HG02970 (cell line): ENCODE measurements around the gene UBA52.
"Not testable (repeated sequence)": the region's sequence is repeated elsewhere in the genome, so short reads cannot be mapped to it uniquely, and the experiment has no call there.

Source experiments
- ATAC-seq: cut with Tn5 transposase; IDR thresholded peaks from one replicate; pipeline ENCODE4 v1.9.1; 2021; ENCODE audit warnings: mild to moderate bottlenecking, moderate library complexity, moderate number of reproducible peaks; ENCODE audit not compliant: unreplicated experiment, low FRiP score

Gene UBA52

GRCh38 chr19:18590273-18591272 lies 18.9 kb downstream of the UBA52 start:
- ATAC-seq: no peak

GRCh38 chr19:18591735-18592385 lies 20.2 kb downstream of the UBA52 start:
- no peak for ATAC-seq

- ATAC-seq: not testable (repeated sequence)
Measured at GRCh38 chr19:18592732-18593131, 21.1 kb downstream of the UBA52 start.

- no peak for ATAC-seq
Measured at GRCh38 chr19:18593367-18594095, 21.9 kb downstream of the UBA52 start.

GRCh38 chr19:18594096-18594823 lies 22.6 kb downstream of the UBA52 start:
- no peak for ATAC-seq

- ATAC-seq: no peak
Measured at GRCh38 chr19:18594824-18595373, 23.2 kb downstream of the UBA52 start.

GRCh38 chr19:18595475-18595874 lies 23.8 kb downstream of the UBA52 start:
- no peak for ATAC-seq

GRCh38 chr19:18596752-18597157 lies 25.1 kb downstream of the UBA52 start:
- no peak for ATAC-seq

- no peak for ATAC-seq
Measured at GRCh38 chr19:18597809-18598660, 26.4 kb downstream of the UBA52 start.

- no peak for ATAC-seq
Measured at GRCh38 chr19:18599485-18599884, 27.8 kb downstream of the UBA52 start.

GRCh38 chr19:18600692-18601397 lies 29.2 kb downstream of the UBA52 start:
- not testable (repeated sequence) for ATAC-seq

- ATAC-seq: no peak
Measured at GRCh38 chr19:18601875-18602274, 30.2 kb downstream of the UBA52 start.

- ATAC-seq: no peak
Measured at GRCh38 chr19:18603255-18603957, 31.7 kb downstream of the UBA52 start.

GRCh38 chr19:18603958-18604819 lies 32.5 kb downstream of the UBA52 start:
- no peak for ATAC-seq

GRCh38 chr19:18604820-18605159 lies 33.1 kb downstream of the UBA52 start:
- ATAC-seq: no peak

- no peak for ATAC-seq
Measured at GRCh38 chr19:18605196-18605545, 33.5 kb downstream of the UBA52 start.
